K562 (cell line): ENCODE measurements around the gene ZNF593OS. TPM values are rescaled to one million over a fixed set of nuclear protein-coding genes. Genes with fewer than 3 reads are reported as not detected.

ENCODE experiments used
- ATAC-seq: fragments of 200-7000 bp; cut with Tn5 transposase; 3 replicates; pipeline ENCODE4 v1.9.1; 2020; ENCODE audit warnings: moderate library complexity
- BruUV-seq: library from RNA; stranded (reverse); fragments of 400-500 nt; replicated peaks from 2 replicates; lab custom pipeline; 2021; lab: Mats Ljungman, UMichigan
- CTCF ChIA-PET: fragments of 300-600 bp; formaldehyde crosslinking; extraction: SDS; loops from one replicate; lab custom pipeline; 2021; ENCODE audit warnings: low intra/inter-chr PET ratio; lab: Yijun Ruan, JAX
- POLR2A ChIA-PET: fragments of 300-600, 350-650 bp; sonication (Branson Sonifier 250); formaldehyde crosslinking; extraction: SDS; loops from one replicate; lab custom pipeline; 2021; ENCODE audit warnings: antibody characterized with exemption, inconsistent platforms; lab: Yijun Ruan, JAX
- DNase-seq, 4 experiments: peaks; one replicate each; pipeline versions ENCODE4 v3.0.0 to v3.0.0-alpha.2; 2011 to 2018; ENCODE audit warnings: low spot score in 3 of 4, mixed read lengths in 3 of 4; ENCODE audit errors: extremely low read depth in 1 of 4
- FAIRE-seq: peaks from 2 replicates; lab custom pipeline; 2011; peaks lifted over from hg19 to GRCh38; lab: Jason Lieb, UNC
- H2AFZ ChIP-seq: 2 replicates; pipeline ENCODE4 v1.6.0; 2011; ENCODE audit warnings: low read depth, low read length, control low read depth, inconsistent platforms
- H3K27ac ChIP-seq: fragments of 200-600 bp; 3 replicates; pipeline ENCODE4 v1.8.0; 2011; ENCODE audit warnings: low read depth, mild to moderate bottlenecking, control low read depth, inconsistent platforms, low read length, moderate library complexity, mixed read lengths; ENCODE audit errors: extremely low read depth
- H3K27me3 ChIP-seq, 2 experiments: fragments of 300-600 bp in 1 of 2; 2 replicates in 1 of 2; 3 replicates in 1 of 2; pipeline versions ENCODE4 v1.6.0 to v1.8.0; 2011; ENCODE audit warnings: inconsistent platforms in 2 of 2, low read length in 2 of 2, mild to moderate bottlenecking in 1 of 2, mixed read lengths in 1 of 2, moderate library complexity in 1 of 2; ENCODE audit not compliant: control insufficient read depth in 2 of 2, insufficient read depth in 2 of 2
- H3K36me3 ChIP-seq: fragments of 300-600 bp; 3 replicates; pipeline ENCODE4 v1.8.0; 2011; ENCODE audit warnings: mild to moderate bottlenecking, low read length, inconsistent platforms; ENCODE audit not compliant: control insufficient read depth, insufficient read depth
- H3K4me1 ChIP-seq, 2 experiments: fragments of 200-600 bp in 1 of 2; replicated peaks in 1 of 2; 2 replicates in 1 of 2; 3 replicates in 1 of 2; pipeline versions ENCODE4 v1.5.1 to v1.8.0; 2011; ENCODE audit warnings: inconsistent platforms in 2 of 2, low read length in 2 of 2, mild to moderate bottlenecking in 1 of 2, mixed read lengths in 1 of 2, moderate library complexity in 1 of 2; ENCODE audit not compliant: control insufficient read depth in 2 of 2, insufficient read depth in 2 of 2
- H3K4me2 ChIP-seq: 2 replicates; pipeline ENCODE4 v1.6.1; 2011; ENCODE audit warnings: low read length, control low read depth, inconsistent platforms, mixed read lengths; ENCODE audit not compliant: insufficient read depth
- H3K4me3 ChIP-seq: fragments of 200-600 bp; sonication (generic), shearing (Covaris generic); 2 replicates; pipeline ENCODE4 v1.5.1; 2016; ENCODE audit warnings: control low read depth, inconsistent platforms
- H3K79me2 ChIP-seq: fragments of 200-600 bp; 3 replicates; pipeline ENCODE4 v1.8.0; 2011; ENCODE audit warnings: low read length, inconsistent platforms; ENCODE audit not compliant: control insufficient read depth, insufficient read depth
- H3K9ac ChIP-seq, 2 experiments: 2 replicates each; pipeline versions ENCODE4 v1.6.0 to v1.6.1; 2011; ENCODE audit warnings: low read depth in 2 of 2, low read length in 2 of 2, control low read depth in 1 of 2, inconsistent platforms in 1 of 2, mild to moderate bottlenecking in 1 of 2, mixed read lengths in 1 of 2; ENCODE audit not compliant: insufficient read depth in 1 of 2
- H3K9me1 ChIP-seq: one replicate; pipeline ENCODE4 v1.6.0; 2011; ENCODE audit warnings: inconsistent platforms, mild to moderate bottlenecking, low read length, moderate library complexity; ENCODE audit not compliant: control insufficient read depth, insufficient read depth
- H3K9me3 ChIP-seq: replicated peaks from 2 replicates; pipeline ENCODE4 v1.5.1; 2011; ENCODE audit warnings: low read depth, low read length, inconsistent platforms; ENCODE audit not compliant: control insufficient read depth, insufficient read depth
- H4K20me1 ChIP-seq: replicated peaks from 2 replicates; pipeline ENCODE4 v1.6.1; 2011; ENCODE audit warnings: low read length, inconsistent platforms, mixed read lengths; ENCODE audit not compliant: control insufficient read depth, insufficient read depth
- NEUROD1 ChIP-seq: fragments of 150-350 bp; IDR thresholded peaks from 2 replicates; pipeline ENCODE4 v1.6.1; 2014; ENCODE audit warnings: borderline replicate concordance, low read length, low read depth; ENCODE audit not compliant: partially characterized antibody
- NFYB ChIP-seq: IDR thresholded peaks from 2 replicates; pipeline ENCODE4 v1.6.1; 2011; ENCODE audit warnings: mild to moderate bottlenecking, moderate library complexity; ENCODE audit not compliant: insufficient read length; ENCODE audit errors: extremely low read depth
- ZBTB33 ChIP-seq: sonication (generic); formaldehyde crosslinking; IDR thresholded peaks from 2 replicates; pipeline ENCODE4 v1.8.1; 2023; ENCODE audit warnings: mild to moderate bottlenecking, missing genetic modification reagents
- ZNF212 ChIP-seq: fragments of 450-650 bp; formaldehyde crosslinking; IDR thresholded peaks from 2 replicates; pipeline ENCODE4 v1.4.0; 2020; ENCODE audit warnings: mild to moderate bottlenecking
- WGBS: fragments of 100-300 bp; shearing (Covaris generic); methylation state at CpG from one replicate; pipeline ENCODE4 v1.1.6; 2016; ENCODE audit warnings: low coverage, mixed read lengths; ENCODE audit not compliant: insufficient coverage; ENCODE audit errors: missing lambda C conversion rate; 5-methylcytosine and 5-hydroxymethylcytosine counted together
- in situ Hi-C: fragments of 300-500 bp; cut with MboI; formaldehyde crosslinking; loops from 4 replicates; pipeline ENCODE4 v1.15.0; 2018; ENCODE audit warnings: inconsistent platforms, mixed read lengths
- intact Hi-C: fragments of 100-400 bp; cut with micrococcal nuclease; formaldehyde crosslinking; loops from 2 replicates; pipeline ENCODE4 v1.14.2; 2022
- polyA plus RNA-seq, 8 experiments: library from polyadenylated mRNA; depleted of rRNA in 4 of 8; stranded (reverse) in 5 of 8; unstranded in 3 of 8; fragments of >200 nt; fragmentation: Nextera tagmentation in 2 of 8; fragmentation: Illumina TruSeq in 1 of 8; extraction: Ambion mirVana in 2 of 8; extraction: Trizol in 1 of 8; gene quantifications; 2 replicates each; pipeline versions ENCODE4 v1.2.1 to v1.2.3, GENCODE V29; 2011 to 2014; ENCODE audit warnings: inconsistent platforms in 1 of 8, missing spikeins in 1 of 8
- total RNA-seq, 7 experiments: library from RNA; depleted of rRNA in 6 of 7; stranded (reverse); fragments of >200 nt in 6 of 7; fragmentation: Illumina TruSeq in 2 of 7; extraction: Trizol in 2 of 7; gene quantifications; 2 replicates each; pipeline versions ENCODE4 v1.2.1 to v1.2.3, GENCODE V29; 2011 to 2021; ENCODE audit warnings: low replicate concordance in 1 of 7
- TF ChIP-seq, protein P1 (sequence below): IDR thresholded peaks from 2 replicates; pipeline ENCODE4 v1.6.1; 2011; ENCODE audit not compliant: insufficient read length; ENCODE audit errors: extremely low read depth

The ZNF593OS gene
- total and polyA plus RNA-seq, 9 of the 15 experiments (the other 6 are each of a cell fraction or from before 2014, with no cell fraction given) = 0.24 to 0.27 TPM; not detected in 7

- Histone ChIP-seq H3K9me1 (peaks cover 4% of the 10 kb centered on the region), H3K79me2 (peaks cover 14% of the 10 kb centered on the region), H4K20me1 (no peaks in the 10 kb centered on the region), H3K4me3 (no peak overlapping the region), H3K9me3 (no peaks in the 10 kb centered on the region), H3K36me3 (peaks cover 17% of the 10 kb centered on the region; the same call in 1 of the 3 replicates), H3K4me1 (peaks cover 32 to 41% of the 10 kb centered on the region in 2 experiments), H2AFZ (no peak overlapping the region), H3K4me2 (no peak overlapping the region), H3K9ac (no peak overlapping the region)
- ChIA-PET POLR2A (interaction anchor here (0.9 kb wide), 1 partner anchor 15 kb away, joined by 3 read pairs; no protein-coding TSS in a partner anchor), CTCF (no interaction called here)
- no peak for DNase-seq
- WGBS = 78% methylated on average over 3 of the region's 8 CpGs
- in situ Hi-C loops (no loop called here), intact Hi-C loops (loop anchor here (10.0 kb wide), 1 partner anchor 209 kb away; no protein-coding TSS in a partner anchor)
- no peak for TF ChIP-seq NEUROD1
- 0 out of 2 replicates have a peak, but pooled peaks have one; percentile 37 for TF ChIP-seq ZBTB33 (CRISPR knock-in tag)
- TF ChIP-seq ZNF212 (CRISPR knock-in tag) = no peak
- TF ChIP-seq, protein P1, sequence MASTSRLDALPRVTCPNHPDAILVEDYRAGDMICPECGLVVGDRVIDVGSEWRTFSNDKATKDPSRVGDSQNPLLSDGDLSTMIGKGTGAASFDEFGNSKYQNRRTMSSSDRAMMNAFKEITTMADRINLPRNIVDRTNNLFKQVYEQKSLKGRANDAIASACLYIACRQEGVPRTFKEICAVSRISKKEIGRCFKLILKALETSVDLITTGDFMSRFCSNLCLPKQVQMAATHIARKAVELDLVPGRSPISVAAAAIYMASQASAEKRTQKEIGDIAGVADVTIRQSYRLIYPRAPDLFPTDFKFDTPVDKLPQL = no peak
- TF ChIP-seq NFYB = no peak
- TF ChIP-seq, all 486 proteins: peak for 1
- ATAC-seq (no peak), FAIRE-seq (no peak)
- H3K27me3 ChIP-seq = no peaks in the 10 kb centered on the region
- no TSS peak for BruUV-seq
- H3K27ac ChIP-seq = no peak overlapping the region
These were observed 3.7 kb upstream of the ZNF593OS start for GRCh38 chr1:26175346-26175745.
